Activated T-cell treated with anti-CD3 and anti-CD28 coated beads for 24 hours (primary cell): ENCODE data around the gene KATNIP.

Experiments
- DNase-seq: peaks from one replicate; pipeline ENCODE4 v3.0.0-alpha.2; 2020; ENCODE audit warnings: low read depth

Gene KATNIP

GRCh38 chr16:27583634-27584033, 33.7 kb downstream of the KATNIP start:
- DNase-seq = no peak

DNA sequence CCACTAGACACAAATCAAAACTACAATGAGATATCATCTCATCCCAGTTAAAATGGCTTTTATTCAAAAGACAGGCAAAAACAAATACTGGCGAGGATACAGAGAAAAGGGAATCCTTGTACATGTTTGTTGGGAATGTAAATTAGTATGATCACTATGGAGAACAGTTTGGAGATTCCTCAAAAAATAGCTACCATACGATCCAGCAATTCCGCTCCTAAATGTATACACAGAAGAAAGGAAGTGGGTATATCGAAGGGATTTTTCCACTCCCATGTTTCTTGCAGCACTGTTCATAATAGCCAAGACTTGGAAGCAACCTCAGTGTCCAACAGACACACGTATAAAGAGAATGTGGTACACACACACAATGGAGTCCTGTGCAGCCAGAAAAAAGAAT, 35.3 kb downstream of the KATNIP start:
- DNase-seq = no peak

- DNase-seq = no peak
These were observed 36.8 kb downstream of the KATNIP start for GRCh38 chr16:27586711-27587110.

- DNase-seq = no peak
These were observed 38.1 kb downstream of the KATNIP start for GRCh38 chr16:27588057-27588456.

DNA sequence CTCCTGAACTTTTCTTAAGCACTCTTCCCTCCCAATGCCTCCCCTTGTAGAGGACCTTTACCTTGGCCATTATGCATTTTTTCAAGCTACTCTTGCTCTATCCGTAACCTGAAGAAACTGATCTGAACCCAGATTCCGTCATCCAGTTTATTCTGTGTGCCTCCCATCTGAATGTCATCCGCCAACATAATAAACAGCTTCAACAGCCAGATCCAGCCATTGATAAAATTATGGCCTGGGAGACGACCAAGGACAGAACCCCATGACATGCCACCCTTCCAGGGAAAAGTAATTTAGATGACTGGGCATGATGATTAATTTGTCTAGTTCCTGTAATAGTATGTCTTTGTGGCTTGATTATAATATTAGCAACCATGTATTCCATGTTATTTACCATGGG, 41.9 kb downstream of the KATNIP start:
- DNase-seq = no peak

GRCh38 chr16:27595475-27595874, 45.5 kb downstream of the KATNIP start:
- DNase-seq = no peak

DNA sequence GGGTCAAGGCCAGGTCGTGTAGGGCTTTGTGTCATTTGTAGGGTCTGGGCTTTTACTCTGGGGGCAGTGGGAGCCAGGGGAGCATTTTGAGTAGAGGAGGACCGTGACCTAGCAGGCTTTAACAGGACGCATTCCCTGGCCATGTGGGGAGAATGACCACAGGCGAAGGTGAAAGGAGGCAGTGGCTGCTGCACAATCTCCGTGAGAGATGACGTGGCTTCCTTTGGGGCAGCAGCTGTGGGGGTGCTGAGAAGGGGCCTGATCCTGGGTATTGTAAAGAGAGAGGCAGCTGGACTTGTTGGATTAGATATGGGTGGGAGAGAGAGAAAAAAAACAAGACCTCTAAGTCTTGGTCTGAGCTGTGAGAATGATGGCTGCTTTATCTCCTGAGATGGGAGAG, 46.0 kb downstream of the KATNIP start:
- no peak for DNase-seq

- no peak for DNase-seq
These were observed 46.5 kb downstream of the KATNIP start for GRCh38 chr16:27596411-27596810.

DNA sequence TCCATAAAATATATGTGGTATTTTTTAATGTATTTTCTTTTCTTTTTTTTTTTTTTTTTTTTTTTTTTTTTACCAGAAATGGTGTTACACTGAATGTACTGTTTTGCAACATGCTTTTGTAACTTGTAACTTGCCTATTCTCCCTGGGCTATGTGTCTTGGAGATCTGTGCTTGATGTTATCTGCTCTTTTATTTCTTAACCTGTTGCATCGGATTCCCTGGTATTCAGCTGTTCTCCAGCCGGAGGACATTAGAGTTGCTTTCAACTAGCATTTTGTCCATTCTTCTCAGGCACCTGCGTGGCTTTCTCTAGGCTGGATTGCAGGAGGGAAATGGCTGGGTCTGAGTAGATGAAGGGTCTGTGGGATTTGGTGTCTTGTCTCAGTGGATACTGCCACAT, 47.4 kb downstream of the KATNIP start:
- DNase-seq = no peak

DNA sequence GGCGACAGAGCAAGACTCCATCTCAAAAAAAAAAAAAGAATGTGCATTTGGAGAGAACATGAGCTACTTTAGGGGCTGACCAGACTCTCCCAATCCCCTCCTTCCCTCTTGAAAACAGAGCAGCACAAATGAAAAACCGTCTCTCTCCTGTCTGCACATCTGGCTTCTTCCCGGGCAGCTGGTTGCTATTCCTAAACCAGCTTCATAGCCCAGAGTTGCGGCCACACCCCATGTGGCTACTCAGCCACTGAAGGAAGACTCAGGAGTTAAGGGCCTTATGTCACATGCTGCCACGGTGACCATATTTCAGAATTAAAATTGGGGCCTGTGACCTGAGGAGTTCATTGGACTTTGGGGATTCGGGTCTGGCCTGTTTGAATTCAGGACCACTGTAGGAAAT, 48.3 kb downstream of the KATNIP start:
- DNase-seq = no peak

DNA sequence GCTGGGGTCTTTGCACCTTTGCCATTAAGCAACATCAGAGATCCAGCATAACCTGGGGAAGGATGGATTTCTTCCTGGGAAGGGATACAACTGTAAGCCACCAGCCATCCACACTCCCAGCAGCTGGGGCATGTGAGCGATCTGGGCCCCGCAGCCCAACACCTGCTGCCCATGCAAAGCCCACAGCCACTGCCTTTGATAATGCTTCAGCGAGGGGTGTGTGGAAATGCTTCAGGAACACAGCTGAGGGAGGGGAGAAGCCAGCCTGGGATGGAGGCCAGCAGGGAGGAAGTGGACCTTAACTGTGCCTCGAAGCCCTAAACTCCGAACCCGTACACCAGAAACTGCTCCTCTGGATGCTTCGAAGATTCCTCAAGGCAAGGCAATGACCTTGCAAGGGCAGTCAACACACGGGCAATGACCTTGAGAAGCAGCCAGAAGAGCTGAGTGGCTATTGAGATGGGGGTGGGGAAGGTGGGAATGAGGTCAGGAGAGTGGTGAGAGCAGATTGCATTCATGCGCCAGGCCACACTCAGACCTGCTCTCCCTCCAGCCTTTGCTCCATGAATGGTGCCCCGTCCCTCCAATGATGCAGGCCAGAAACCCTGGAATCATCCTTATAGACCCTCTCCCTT, 49.1 kb downstream of the KATNIP start:
- DNase-seq = no peak

- no peak for DNase-seq
These were observed 49.7 kb downstream of the KATNIP start for GRCh38 chr16:27599606-27600005.
